Liver (tissue), 3 donors: ENCODE data around the gene CCDC81.
"Not testable (repeated sequence)": the region's sequence is repeated elsewhere in the genome, so short reads cannot be mapped to it uniquely, and the experiment has no call there.

Source experiments
- FOXA1 ChIP-seq: IDR thresholded peaks from 2 replicates; pipeline ENCODE4 v1.6.1; 2016; ENCODE audit warnings: antibody characterized with exemption
- SP1 ChIP-seq: IDR thresholded peaks from 2 replicates; pipeline ENCODE4 v1.6.1; 2018; ENCODE audit warnings: antibody characterized with exemption, mild to moderate bottlenecking
- YY1 ChIP-seq: IDR thresholded peaks from 2 replicates; pipeline ENCODE4 v1.6.1; 2016; ENCODE audit warnings: antibody characterized with exemption, mild to moderate bottlenecking
- TF ChIP-seq, protein P1 (sequence below): fragments of 150-350 bp; IDR thresholded peaks from 2 replicates; pipeline ENCODE4 v1.5.1; 2017; ENCODE audit warnings: improper control_type of control experiment, low read depth, low read length; ENCODE audit not compliant: missing input control
- donor health status: healthy.
- donor health status: healthy.

DNA sequence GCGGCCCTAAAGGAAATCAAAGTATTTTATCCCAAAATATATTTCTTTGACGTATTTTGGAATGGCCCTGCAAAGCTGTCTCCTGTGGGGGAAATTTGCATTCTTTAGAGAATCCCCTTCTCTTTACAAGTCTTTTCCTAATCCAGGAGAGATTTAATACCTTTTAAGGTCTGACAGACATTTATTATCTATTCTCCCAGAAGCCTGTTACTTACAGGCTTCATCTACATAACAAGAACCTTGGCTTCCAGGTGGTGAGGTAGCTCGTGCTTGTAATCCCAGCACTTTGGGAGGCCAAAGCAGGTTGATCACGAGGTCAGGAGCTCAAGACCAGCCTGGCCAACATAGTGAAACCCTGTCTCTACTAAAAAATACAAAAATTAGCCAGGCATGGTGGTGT is 17.3 kb upstream of the CCDC81 start:
- not testable (repeated sequence) for TF ChIP-seq SP1, YY1, FOXA1
- TF ChIP-seq, protein P1, sequence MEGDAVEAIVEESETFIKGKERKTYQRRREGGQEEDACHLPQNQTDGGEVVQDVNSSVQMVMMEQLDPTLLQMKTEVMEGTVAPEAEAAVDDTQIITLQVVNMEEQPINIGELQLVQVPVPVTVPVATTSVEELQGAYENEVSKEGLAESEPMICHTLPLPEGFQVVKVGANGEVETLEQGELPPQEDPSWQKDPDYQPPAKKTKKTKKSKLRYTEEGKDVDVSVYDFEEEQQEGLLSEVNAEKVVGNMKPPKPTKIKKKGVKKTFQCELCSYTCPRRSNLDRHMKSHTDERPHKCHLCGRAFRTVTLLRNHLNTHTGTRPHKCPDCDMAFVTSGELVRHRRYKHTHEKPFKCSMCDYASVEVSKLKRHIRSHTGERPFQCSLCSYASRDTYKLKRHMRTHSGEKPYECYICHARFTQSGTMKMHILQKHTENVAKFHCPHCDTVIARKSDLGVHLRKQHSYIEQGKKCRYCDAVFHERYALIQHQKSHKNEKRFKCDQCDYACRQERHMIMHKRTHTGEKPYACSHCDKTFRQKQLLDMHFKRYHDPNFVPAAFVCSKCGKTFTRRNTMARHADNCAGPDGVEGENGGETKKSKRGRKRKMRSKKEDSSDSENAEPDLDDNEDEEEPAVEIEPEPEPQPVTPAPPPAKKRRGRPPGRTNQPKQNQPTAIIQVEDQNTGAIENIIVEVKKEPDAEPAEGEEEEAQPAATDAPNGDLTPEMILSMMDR = not testable (repeated sequence)
